ENCODE results near the gene GFPT2. TPM values are rescaled to one million over a fixed set of nuclear protein-coding genes. Genes with fewer than 3 reads are reported as not detected.

GFPT2 gene
- total RNA-seq, 2 donors from 2014 or later: 27.3 to 44.5 TPM

DNA sequence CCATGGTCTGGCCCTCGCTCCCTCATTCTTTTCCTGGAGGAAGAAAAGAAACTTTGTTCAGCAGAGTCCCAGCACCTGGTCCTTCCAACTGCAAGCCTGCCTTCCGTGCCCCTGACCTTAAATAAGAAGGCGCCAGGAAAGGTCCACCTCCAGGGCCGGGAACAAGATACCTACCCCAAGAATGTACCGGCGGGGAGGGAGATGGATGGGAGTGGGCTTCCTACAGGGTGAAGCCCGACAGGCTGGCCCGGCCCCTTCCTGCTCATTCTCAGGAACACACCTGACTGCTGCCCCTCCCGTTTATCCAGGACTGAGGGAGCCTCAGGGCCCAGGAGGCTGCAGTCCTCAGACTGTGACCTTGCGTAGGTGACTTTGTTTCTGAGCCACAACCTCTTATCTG, 27.3 kb upstream of the GFPT2 start:
- ATAC-seq (no peak), DNase-seq (no peak)
- intact Hi-C loops (cut with DNase I): no loop called here

DNA sequence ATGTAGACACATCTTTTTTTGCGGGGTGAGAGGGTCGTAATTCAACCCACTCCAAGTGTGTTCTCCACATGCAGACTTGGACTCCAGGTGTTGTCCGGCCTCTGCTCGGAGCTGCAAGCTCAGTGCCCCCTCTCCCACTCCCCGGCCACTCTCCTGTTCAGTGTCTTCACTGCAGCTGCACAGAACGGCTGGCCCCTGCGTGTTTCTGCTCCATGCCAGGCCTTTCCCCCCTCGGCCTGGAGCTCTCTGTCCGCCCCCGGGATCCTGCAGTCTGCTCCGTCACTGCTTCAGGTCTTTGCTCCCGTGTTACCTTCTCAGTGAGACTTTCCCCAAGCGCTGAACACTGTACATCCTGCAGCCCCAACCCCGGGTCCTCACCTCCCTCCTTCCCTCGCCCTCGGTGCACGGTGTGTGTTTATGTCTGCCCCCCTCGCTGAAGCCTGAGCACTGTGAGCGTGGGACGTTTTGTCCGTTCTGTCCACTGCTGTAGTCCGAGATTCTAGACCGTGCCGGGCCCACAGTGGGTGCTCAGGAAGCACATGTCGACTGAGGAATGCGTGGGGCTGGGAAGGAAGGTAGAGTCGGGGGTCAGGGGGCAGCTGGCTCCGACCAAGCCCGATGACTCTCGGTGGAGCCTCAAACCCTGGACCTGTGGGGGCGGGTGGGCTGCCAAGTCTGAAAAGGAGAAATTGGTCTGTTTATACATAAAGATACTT, 26.4 kb upstream of the GFPT2 start:
- ATAC-seq: no peak
- DNase-seq: no peak
- intact Hi-C loops (cut with DNase I): no loop called here

DNA sequence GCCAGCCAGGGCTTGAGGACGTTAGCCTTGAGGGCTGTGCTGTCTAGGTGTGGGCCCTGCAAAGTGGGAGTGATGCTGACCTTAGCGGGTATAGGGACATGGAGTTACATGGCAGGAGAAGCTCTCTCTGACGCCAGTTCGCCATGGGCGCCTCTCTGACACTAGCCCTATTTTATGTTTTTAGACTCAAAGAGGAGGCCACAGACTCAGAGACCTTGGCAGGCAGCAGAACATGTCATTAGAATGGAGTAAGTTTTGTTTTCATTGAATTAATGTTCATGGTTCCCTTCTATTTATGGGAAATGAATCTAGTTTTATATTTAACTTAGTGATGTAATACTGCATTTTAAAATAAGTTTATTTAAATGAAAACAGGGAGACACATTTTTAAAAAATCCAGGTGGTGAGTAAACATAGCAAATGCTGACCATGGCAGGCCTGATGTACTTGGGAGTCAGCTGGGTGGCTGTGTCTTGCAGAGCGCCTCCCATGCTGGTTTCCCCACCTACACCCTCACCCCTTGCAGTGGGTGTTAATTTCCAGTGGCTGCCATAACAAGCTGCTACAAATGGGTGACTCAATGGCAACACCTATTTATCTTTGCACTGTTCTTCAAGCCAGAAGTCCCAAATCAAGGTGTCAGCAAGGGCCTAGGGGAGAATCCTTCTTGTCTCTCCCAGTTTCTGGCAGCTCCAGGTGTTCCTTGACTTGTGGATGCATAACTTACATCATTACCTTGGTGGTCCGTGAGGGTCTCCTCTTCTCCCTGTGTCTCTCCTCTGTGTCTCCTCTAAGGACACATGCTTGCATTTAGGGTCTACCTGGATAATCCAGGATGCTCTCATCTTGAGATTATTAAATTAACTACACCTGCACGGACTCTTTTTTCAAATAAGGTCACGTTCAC, 25.6 kb upstream of the GFPT2 start:
- ATAC-seq (no peak), DNase-seq (no peak)
- intact Hi-C loops (cut with DNase I): no loop called here

DNA sequence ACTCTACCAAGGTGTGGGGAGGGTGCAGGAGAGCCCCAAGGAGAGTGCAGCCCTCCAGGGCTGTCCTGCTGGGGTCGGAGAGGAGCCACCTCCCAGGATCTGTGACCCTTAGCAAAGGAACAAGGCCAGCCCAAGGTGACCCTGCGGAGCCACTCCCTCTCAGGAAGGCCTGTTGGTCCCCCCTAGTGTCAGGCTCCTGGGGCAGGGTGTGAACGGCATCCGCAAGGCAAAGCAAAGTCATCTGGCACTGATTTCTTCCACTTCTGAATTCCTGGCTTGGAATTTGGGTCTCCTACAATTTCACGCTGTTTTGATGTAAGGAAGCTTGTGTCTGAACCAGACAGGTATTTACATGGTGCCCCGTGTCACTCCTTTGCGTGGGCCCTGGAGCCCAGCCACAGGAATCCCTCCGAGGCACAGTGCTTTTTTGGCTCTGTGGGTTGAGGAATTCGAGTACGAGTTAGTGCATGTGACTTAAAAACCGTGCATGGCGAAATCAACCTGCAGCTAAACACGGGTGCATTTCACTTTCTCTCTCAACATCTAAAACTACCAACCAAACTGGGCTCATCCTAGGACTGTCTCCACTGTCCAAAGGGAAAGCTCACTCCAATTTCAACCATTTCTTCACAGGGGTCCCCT, 24.5 kb upstream of the GFPT2 start:
- ATAC-seq (no peak), DNase-seq (no peak)
- intact Hi-C loops (cut with DNase I): no loop called here

GRCh38 chr5:180376511-180376910, 23.4 kb upstream of the GFPT2 start:
- intact Hi-C loops (cut with DNase I): no loop called here
- no peak for DNase-seq
- ATAC-seq: no peak

GRCh38 chr5:180375955-180376354, 22.8 kb upstream of the GFPT2 start:
- no peak for DNase-seq
- intact Hi-C loops (cut with DNase I): no loop called here

GRCh38 chr5:180375291-180375690, 22.2 kb upstream of the GFPT2 start:
- DNase-seq: no peak
- intact Hi-C loops (cut with DNase I): no loop called here
- no peak for ATAC-seq

More at GRCh38 chr5:180375955-180376354, 22.8 kb upstream of the GFPT2 start:
- ATAC-seq: no peak

DNA sequence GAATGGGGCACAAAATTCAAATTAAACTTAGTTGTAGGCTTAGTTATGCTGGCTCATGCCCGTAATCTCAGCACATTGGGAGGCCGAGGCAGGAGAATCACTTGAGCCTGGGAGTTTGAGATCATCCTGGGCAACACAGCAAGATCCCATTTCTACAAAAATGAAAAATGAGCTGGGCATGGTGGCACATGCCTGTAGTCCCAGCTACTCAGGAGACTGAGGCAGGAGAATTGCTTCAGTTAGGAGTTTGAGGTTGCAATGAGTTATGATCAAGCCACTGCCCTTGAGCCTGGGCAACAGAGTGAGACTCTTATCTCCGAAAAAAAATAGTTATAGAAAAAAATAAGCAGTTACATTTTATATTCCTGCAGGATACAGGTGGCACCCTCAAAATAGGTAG, 20.7 kb upstream of the GFPT2 start:
- intact Hi-C loops (cut with DNase I): no loop called here
- ATAC-seq (no peak), DNase-seq (no peak)

GRCh38 chr5:180373454-180373853, 20.3 kb upstream of the GFPT2 start:
- intact Hi-C loops (cut with DNase I): no loop called here
- no peak for ATAC-seq
- DNase-seq: no peak

DNA sequence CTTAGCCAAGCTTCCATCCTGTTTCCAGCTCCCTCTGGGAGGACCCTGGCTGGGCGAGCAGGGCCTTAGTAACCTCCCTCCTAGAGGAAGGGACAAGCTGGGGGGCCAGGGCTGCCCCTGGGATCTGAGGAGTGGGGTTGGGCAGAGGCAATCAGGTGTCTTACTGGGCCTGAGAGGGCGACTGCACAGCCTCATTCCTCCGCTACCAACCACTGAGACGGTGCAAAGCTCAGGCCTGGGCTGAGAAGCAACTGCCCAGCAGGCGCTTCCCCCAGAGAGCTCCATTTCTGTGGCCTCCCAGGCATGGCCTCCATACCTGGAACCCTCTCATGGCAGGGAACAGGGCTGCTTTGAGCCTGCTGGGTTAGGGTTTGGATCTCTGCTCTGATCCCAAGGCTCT, 18.8 kb upstream of the GFPT2 start:
- ATAC-seq (no peak), DNase-seq (no peak)
- intact Hi-C loops (cut with DNase I): no loop called here

GRCh38 chr5:180370861-180371641, 17.9 kb upstream of the GFPT2 start:
- peak in 1 of 2 donors; percentile 58 for ATAC-seq
- intact Hi-C loops (cut with DNase I): no loop called here
- DNase-seq: no peak

GRCh38 chr5:180367991-180368390, 14.9 kb upstream of the GFPT2 start:
- ATAC-seq (no peak), DNase-seq (no peak)
- intact Hi-C loops (cut with DNase I): no loop called here

DNA sequence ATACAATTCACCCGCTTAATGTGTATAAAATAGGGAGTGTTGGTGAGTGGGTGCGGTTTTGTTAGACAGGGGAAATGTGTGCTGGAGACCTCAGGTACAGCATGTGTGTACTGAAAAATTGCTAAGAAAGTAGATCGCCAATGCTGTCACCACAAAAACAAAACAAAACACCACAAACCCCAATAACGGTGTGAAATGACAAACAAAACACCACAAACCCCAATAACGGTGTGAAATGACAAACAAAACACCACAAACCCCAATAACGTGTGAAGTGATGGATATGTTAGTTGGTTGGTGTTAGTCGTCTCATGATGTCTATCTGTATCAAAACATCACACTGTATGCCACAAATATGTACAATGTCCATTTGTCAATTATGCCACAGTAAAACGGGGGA, 14.2 kb upstream of the GFPT2 start:
- ATAC-seq: no peak
- DNase-seq: no peak
- intact Hi-C loops (cut with DNase I): no loop called here

DNA sequence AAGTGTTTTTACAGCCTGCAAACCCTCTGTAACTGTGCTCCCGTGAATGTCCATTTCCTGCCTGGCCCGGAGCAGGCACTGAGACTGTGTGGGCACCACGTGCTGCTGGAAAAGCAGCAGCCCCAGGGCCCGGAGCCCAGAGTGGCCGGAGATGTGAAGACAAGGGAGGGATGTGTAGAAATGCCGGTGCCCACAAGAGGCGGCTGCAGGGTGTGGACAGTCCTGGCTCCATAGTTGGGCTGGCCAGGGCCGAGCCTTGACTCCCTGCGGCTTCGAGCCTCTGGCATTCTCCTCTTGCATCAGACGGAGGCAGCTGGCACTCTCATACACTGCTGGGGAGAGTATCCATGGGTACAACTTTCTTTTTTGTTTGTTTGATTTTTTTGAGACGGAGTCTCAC, 13.2 kb upstream of the GFPT2 start:
- no peak for DNase-seq
- peak; percentile 69 to 90 for ATAC-seq
- intact Hi-C loops (cut with DNase I): no loop called here

DNA sequence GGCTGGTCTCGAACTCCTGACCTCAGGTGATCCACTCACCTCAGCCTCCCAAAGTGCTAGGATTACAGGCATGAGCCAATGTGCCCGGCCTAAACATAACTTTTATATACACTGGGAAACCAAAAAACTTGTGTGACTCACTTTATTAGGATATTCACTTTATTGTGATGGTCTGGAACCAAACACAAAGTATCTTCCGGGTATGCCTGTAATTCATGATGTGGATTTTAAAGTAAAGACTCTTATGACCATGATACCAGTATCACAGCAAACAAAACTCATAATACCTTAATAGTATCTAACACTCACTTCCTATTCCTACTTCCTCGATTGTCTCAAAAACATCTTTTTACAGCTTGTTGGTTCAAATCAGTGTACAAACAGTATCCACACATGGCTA, 12.7 kb upstream of the GFPT2 start:
- intact Hi-C loops (cut with DNase I): no loop called here
- DNase-seq (no peak), ATAC-seq (no peak)

- ATAC-seq (no peak), DNase-seq (no peak)
- intact Hi-C loops (cut with DNase I): no loop called here
Measured at GRCh38 chr5:180364306-180364856, 11.2 kb upstream of the GFPT2 start.

DNA sequence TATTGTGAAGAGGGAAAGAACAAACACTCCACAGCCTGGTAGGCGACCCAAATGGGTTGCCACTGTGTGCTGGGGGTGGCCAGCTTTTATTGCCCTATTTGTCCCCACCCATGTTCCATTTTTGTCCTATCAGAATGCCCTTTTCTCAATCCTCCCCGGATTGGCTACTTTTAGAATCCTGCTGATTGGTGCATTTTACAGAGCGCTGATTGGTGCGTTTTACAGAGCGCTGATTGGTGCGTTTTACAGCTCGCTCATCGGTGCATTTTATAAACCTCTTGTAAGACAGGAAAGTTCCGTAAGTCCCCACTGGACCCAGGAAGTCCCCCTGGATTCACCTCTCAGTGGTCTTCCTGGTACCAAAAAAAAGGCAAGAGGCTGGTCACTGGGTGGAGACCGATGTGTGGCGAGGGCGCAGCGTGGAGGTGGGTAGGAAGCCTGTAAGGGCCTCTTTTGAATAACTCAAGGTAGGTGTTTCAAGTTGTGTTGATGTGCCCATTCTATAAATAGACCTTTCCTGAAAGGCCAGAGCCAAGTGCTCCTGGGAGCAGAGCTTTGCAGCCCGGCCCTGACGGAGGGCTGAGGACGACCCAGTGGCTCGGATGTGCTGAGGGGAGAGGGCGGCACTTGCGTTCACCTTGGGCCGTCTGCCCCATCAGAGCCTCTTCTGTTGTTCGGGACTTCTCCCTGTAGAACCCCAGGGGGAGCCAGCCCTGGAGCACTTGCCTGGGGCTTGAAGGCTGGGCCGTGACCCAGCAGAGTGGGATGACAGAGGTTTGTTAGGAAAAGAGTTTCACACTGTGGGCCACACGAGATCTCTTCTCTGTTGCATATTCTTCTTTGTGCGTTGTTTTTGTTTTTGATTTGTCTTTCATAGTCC, 7.2 kb upstream of the GFPT2 start:
- intact Hi-C loops (cut with DNase I): no loop called here
- no peak for DNase-seq
- no peak for ATAC-seq

- no peak for DNase-seq
- intact Hi-C loops (cut with DNase I): no loop called here
Measured at GRCh38 chr5:180358694-180359093, 5.6 kb upstream of the GFPT2 start.

More at GRCh38 chr5:180358694-180359093, 5.6 kb upstream of the GFPT2 start:
- ATAC-seq: no peak

Data from left cardiac atrium (tissue), 4 donors.